DND-41 (cell line): ENCODE data around the gene GDPD1.

Experiments used
- ATAC-seq: fragments of 200-7000 bp; cut with Tn5 transposase; 3 replicates; pipeline ENCODE4 v1.9.1; 2021; ENCODE audit warnings: low read depth; ENCODE audit not compliant: insufficient read depth
- DNase-seq: peaks from one replicate; pipeline ENCODE4 v3.0.0-alpha.2; 2020
- H2AFZ ChIP-seq: 2 replicates; pipeline ENCODE4 v1.6.0; 2012; ENCODE audit warnings: low read depth, low read length
- H3K27ac ChIP-seq: 2 replicates; pipeline ENCODE4 v1.5.1; 2012; ENCODE audit warnings: low read length, inconsistent platforms
- H3K27me3 ChIP-seq: fragments of 200-600 bp; sonication (generic); 2 replicates; pipeline ENCODE4 v1.6.0; 2012; ENCODE audit warnings: low read length, mild to moderate bottlenecking, inconsistent platforms; ENCODE audit not compliant: insufficient read depth, poor library complexity
- H3K36me3 ChIP-seq: 2 replicates; pipeline ENCODE4 v1.5.1; 2012; ENCODE audit warnings: low read length, inconsistent platforms; ENCODE audit not compliant: insufficient read depth
- H3K4me1 ChIP-seq: 2 replicates; pipeline ENCODE4 v1.5.1; 2012; ENCODE audit warnings: mild to moderate bottlenecking, low read length; ENCODE audit not compliant: insufficient read depth
- H3K4me2 ChIP-seq: 2 replicates; pipeline ENCODE4 v1.6.0; 2012; ENCODE audit warnings: mild to moderate bottlenecking, moderate library complexity, low read length, inconsistent platforms; ENCODE audit not compliant: insufficient read depth
- H3K4me3 ChIP-seq, 2 experiments: fragments of 200-600 bp in 1 of 2; shearing (Covaris generic) in 1 of 2; 2 replicates each; pipeline ENCODE4 v1.5.1; 2012 to 2016; ENCODE audit warnings: inconsistent platforms in 2 of 2, low read length in 2 of 2, mild to moderate bottlenecking in 2 of 2, low read depth in 1 of 2, moderate library complexity in 1 of 2
- H3K79me2 ChIP-seq: 2 replicates; pipeline ENCODE4 v1.6.0; 2012; ENCODE audit warnings: low read length, inconsistent platforms; ENCODE audit not compliant: insufficient read depth
- H3K9ac ChIP-seq: 2 replicates; pipeline ENCODE4 v1.6.0; 2012; ENCODE audit warnings: low read depth, mild to moderate bottlenecking, inconsistent platforms, low read length, moderate library complexity
- H3K9me3 ChIP-seq: 2 replicates; pipeline ENCODE4 v1.5.1; 2012; ENCODE audit warnings: low read length, moderate library complexity, mild to moderate bottlenecking, inconsistent platforms; ENCODE audit not compliant: insufficient read depth, severe bottlenecking
- H4K20me1 ChIP-seq: 2 replicates; pipeline ENCODE4 v1.6.0; 2012; ENCODE audit warnings: low read length; ENCODE audit not compliant: insufficient read depth
- CTCF ChIP-seq: IDR thresholded peaks from 2 replicates; pipeline ENCODE4 v1.5.1; 2012; ENCODE audit warnings: borderline replicate concordance, low read length, moderate library complexity, mild to moderate bottlenecking; ENCODE audit not compliant: poor library complexity, severe bottlenecking; ENCODE audit errors: extremely low read depth
- EZH2 ChIP-seq: IDR thresholded peaks from 3 replicates; pipeline ENCODE4 v1.6.1; 2012; ENCODE audit warnings: borderline replicate concordance, low read depth, mild to moderate bottlenecking, moderate library complexity, low read length, inconsistent platforms; ENCODE audit not compliant: severe bottlenecking

Gene GDPD1

DNA sequence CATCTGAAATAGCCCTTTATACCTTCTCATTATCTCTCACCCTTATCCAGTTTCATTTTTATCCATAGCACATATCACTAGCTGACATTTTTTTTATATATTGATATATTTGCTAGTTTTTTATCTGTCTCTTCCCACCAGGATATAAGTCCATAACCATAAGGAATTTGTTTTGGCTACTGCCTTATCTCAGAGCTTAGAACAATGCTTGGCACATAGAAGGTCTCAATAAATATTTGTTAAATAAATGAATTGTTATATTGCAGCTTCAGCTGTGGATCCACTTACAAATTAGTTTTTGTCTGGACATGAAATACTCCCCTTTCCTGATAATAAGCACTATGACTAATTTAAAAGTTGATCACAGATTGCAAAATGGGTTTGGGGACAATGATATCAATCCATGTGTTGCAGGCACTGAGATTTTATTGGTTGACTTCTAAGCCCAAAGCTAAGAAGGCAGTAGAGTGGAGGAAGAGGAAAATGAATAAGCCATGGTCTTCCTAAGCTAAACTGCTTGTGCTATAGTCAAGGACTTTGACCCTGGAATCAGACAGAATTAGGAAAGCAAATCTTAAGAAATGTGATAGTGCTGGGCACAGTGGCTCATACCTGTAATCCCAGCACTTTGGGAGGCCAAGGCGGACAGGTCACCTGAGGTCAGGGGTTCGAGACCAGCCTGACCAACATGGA is 79.2 kb downstream of the GDPD1 start:
- Histone ChIP-seq H4K20me1 (no peaks in the 10 kb centered on the region), H3K4me2 (no peak overlapping the region), H3K9ac (no peak overlapping the region), H3K27ac (no peak overlapping the region), H3K4me3 (no peak overlapping the region), H2AFZ (no peak overlapping the region), H3K36me3 (no peaks in the 10 kb centered on the region), H3K79me2 (no peaks in the 10 kb centered on the region), H3K27me3 (no peaks in the 10 kb centered on the region), H3K9me3 (no peaks in the 10 kb centered on the region), H3K4me1 (no peaks in the 10 kb centered on the region)
- ATAC-seq (no peak), DNase-seq (no peak)
- TF ChIP-seq EZH2 (no peak), CTCF (no peak)

DNA sequence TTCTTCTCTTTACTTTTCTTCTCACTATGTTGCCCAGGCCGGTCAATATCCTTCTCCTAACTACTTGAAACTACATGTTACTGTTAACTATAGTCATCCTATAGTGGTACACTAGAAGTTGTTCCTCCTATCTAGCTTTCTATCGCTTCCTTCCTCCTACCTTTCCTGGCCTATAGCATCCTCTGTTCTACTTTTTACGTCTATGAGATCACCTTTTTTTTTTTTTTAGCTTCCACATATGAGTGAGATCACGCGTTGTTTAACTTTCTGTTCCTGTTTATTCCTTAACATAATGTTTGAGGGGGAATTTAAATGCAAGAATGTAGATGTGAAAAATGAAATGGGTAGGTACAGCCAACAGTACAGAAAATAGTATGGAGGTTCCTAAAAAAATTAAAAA is 80.6 kb downstream of the GDPD1 start:
- H3K4me2 ChIP-seq = no peak overlapping the region
- H3K79me2 ChIP-seq = no peaks in the 10 kb centered on the region
- H3K27ac ChIP-seq = no peak overlapping the region
- no peak overlapping the region for H3K4me3 ChIP-seq
- H3K4me1 ChIP-seq = no peaks in the 10 kb centered on the region
- ATAC-seq (no peak), DNase-seq (no peak)
- H3K27me3 ChIP-seq = no peaks in the 10 kb centered on the region
- H2AFZ ChIP-seq = no peak overlapping the region
- no peaks in the 10 kb centered on the region for H4K20me1 ChIP-seq
- no peak overlapping the region for H3K9ac ChIP-seq
- H3K9me3 ChIP-seq = no peaks in the 10 kb centered on the region
- H3K36me3 ChIP-seq = no peaks in the 10 kb centered on the region
- no peak for TF ChIP-seq CTCF
- TF ChIP-seq EZH2 = no peak

DNA sequence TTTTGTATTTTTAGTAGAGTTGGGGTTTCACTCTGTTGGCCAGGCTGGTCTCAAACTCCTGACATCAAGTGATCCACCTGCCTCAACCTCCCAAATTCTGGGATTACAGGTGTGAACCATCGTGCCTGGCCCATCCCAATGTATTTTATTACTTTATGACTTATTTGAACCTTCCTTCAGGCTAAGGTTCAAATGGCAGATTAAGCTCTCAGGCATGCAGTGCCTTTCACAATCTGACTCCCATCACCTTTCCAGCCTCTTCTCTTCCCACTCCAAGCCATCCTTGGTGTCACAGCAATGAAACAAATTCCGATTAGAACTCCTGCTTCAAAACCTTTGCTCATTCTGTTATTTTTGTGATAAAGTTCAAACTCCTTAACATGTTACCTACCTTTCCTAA is 84.5 kb downstream of the GDPD1 start:
- H3K36me3 ChIP-seq = no peaks in the 10 kb centered on the region
- no peak for ATAC-seq
- H3K9me3 ChIP-seq = no peaks in the 10 kb centered on the region
- no peaks in the 10 kb centered on the region for H4K20me1 ChIP-seq
- H3K4me3 ChIP-seq = no peak overlapping the region
- no peak for DNase-seq
- H3K4me2 ChIP-seq = no peak overlapping the region
- H3K79me2 ChIP-seq = no peaks in the 10 kb centered on the region
- H2AFZ ChIP-seq = no peak overlapping the region
- H3K27me3 ChIP-seq = no peaks in the 10 kb centered on the region
- no peaks in the 10 kb centered on the region for H3K4me1 ChIP-seq
- TF ChIP-seq EZH2 (no peak), CTCF (no peak)
- no peak overlapping the region for H3K27ac ChIP-seq
- no peak overlapping the region for H3K9ac ChIP-seq
